Neural cell (in vitro differentiated cells): ENCODE data around the gene ENAH. TPM values are rescaled to one million over a fixed set of nuclear protein-coding genes. Genes with fewer than 3 reads are reported as not detected.

ENCODE experiments used
- H2AFZ ChIP-seq: fragments of 200-600, 300-800 bp; sonication (generic), shearing (Covaris generic); 2 replicates; pipeline ENCODE4 v1.6.0; 2014; ENCODE audit warnings: low read depth, mild to moderate bottlenecking, antibody characterized with exemption, low read length, moderate library complexity
- H3F3A ChIP-seq: fragments of 200-600 bp; shearing (Covaris generic); 2 replicates; pipeline ENCODE4 v1.6.1; 2016; ENCODE audit warnings: mild to moderate bottlenecking, moderate library complexity, mixed read lengths, antibody characterized with exemption, low read length; ENCODE audit not compliant: insufficient read depth, poor library complexity, severe bottlenecking
- H3K27ac ChIP-seq: fragments of 200-600, 300-800 bp; sonication (generic), shearing (Covaris generic); 2 replicates; pipeline ENCODE4 v1.5.1; 2014; ENCODE audit warnings: mild to moderate bottlenecking, low read length, moderate library complexity
- H3K27me3 ChIP-seq: fragments of 300-800, 200-600 bp; sonication (generic), shearing (Covaris generic); 2 replicates; pipeline ENCODE4 v1.6.0; 2014; ENCODE audit warnings: mild to moderate bottlenecking, low read depth, low read length, moderate library complexity; ENCODE audit not compliant: insufficient read depth
- H3K36me3 ChIP-seq: fragments of 300-800, 200-600 bp; sonication (generic), shearing (Covaris generic); 2 replicates; pipeline ENCODE4 v1.5.1; 2014; ENCODE audit warnings: mild to moderate bottlenecking, antibody characterized with exemption, low read length, moderate library complexity; ENCODE audit not compliant: insufficient read depth
- H3K4me2 ChIP-seq: fragments of 300-800, 200-600 bp; sonication (generic), shearing (Covaris generic); 2 replicates; pipeline ENCODE4 v1.6.0; 2014; ENCODE audit warnings: mild to moderate bottlenecking, low read length
- H3K4me3 ChIP-seq: fragments of 300-800, 200-600 bp; sonication (generic), shearing (Covaris generic); 2 replicates; pipeline ENCODE4 v1.5.1; 2014; ENCODE audit warnings: mild to moderate bottlenecking, low read length, moderate library complexity
- H3K79me2 ChIP-seq: fragments of 200-600 bp; shearing (Covaris generic); replicated peaks from 2 replicates; pipeline ENCODE4 v1.6.0; 2014; ENCODE audit warnings: mild to moderate bottlenecking, low read length, moderate library complexity; ENCODE audit not compliant: insufficient read depth
- H3K9ac ChIP-seq: fragments of 300-800, 200-600 bp; sonication (generic), shearing (Covaris generic); 2 replicates; pipeline ENCODE4 v1.6.1; 2016; ENCODE audit warnings: mild to moderate bottlenecking, low read length, mixed read lengths
- H3K9me2 ChIP-seq: fragments of 200-600 bp; shearing (Covaris generic); 2 replicates; pipeline ENCODE4 v1.6.1; 2016; ENCODE audit warnings: mild to moderate bottlenecking, low read length, mixed read lengths; ENCODE audit not compliant: insufficient read depth
- H3K9me3 ChIP-seq: fragments of 200-600, 300-800 bp; sonication (generic), shearing (Covaris generic); 2 replicates; pipeline ENCODE4 v1.6.1; 2016; ENCODE audit warnings: mild to moderate bottlenecking, mixed run types, low read length, moderate library complexity, mixed read lengths
- H4K20me1 ChIP-seq: fragments of 200-600 bp; shearing (Covaris generic); 2 replicates; pipeline ENCODE4 v1.6.1; 2016; ENCODE audit warnings: mild to moderate bottlenecking, mixed run types; ENCODE audit not compliant: insufficient read depth
- CTCF ChIP-seq: fragments of 450-650 bp; IDR thresholded peaks from 2 replicates; pipeline ENCODE4 v1.5.1; 2014; ENCODE audit warnings: antibody characterized with exemption, mild to moderate bottlenecking, moderate library complexity; ENCODE audit not compliant: poor library complexity, severe bottlenecking
- EP300 ChIP-seq: fragments of 450-650 bp; conservative IDR thresholded peaks from 2 replicates; pipeline ENCODE4 v1.6.1; 2014; ENCODE audit warnings: antibody characterized with exemption, mild to moderate bottlenecking, moderate library complexity; ENCODE audit not compliant: poor library complexity, severe bottlenecking
- EZH2 ChIP-seq: fragments of 200-600, 300-800 bp; shearing (Covaris generic), sonication (generic); IDR thresholded peaks from 2 replicates; pipeline ENCODE4 v1.6.1; 2014; ENCODE audit warnings: antibody characterized with exemption, low read length, borderline replicate concordance, mild to moderate bottlenecking; ENCODE audit not compliant: insufficient read depth, poor library complexity, severe bottlenecking
- MXI1 ChIP-seq: fragments of 450-650 bp; conservative IDR thresholded peaks from 2 replicates; pipeline ENCODE4 v1.6.1; 2014; ENCODE audit warnings: antibody characterized with exemption, mild to moderate bottlenecking; ENCODE audit not compliant: poor library complexity, severe bottlenecking
- POLR2AphosphoS5 ChIP-seq: IDR thresholded peaks from 2 replicates; pipeline ENCODE4 v1.6.1; 2012
- RAD21 ChIP-seq: fragments of 450-650 bp; conservative IDR thresholded peaks from 2 replicates; pipeline ENCODE4 v1.6.1; 2014; ENCODE audit warnings: antibody characterized with exemption, mild to moderate bottlenecking, moderate library complexity
- REST ChIP-seq: IDR thresholded peaks from 2 replicates; pipeline ENCODE4 v1.6.1; 2012; ENCODE audit warnings: borderline replicate concordance
- SMC3 ChIP-seq: fragments of 450-650 bp; conservative IDR thresholded peaks from 2 replicates; pipeline ENCODE4 v1.6.1; 2014; ENCODE audit warnings: antibody characterized with exemption, mild to moderate bottlenecking, moderate library complexity; ENCODE audit not compliant: poor library complexity
- TAF1 ChIP-seq: IDR thresholded peaks from 2 replicates; pipeline ENCODE4 v1.6.1; 2012; ENCODE audit warnings: low read depth
- polyA plus RNA-seq: library from polyadenylated mRNA; depleted of rRNA; stranded (reverse); fragments of >200 nt; gene quantifications from 2 replicates; pipeline ENCODE4 v1.2.3, GENCODE V29; 2014

ENAH gene
- polyA plus RNA-seq, 1 donor from 2014 or later, result 58.4 TPM

GRCh38 chr1:225578251-225578977 lies 74.5 kb downstream of the ENAH start:
- Histone ChIP-seq H3K79me2 (peaks cover 92% of the 10 kb centered on the region), H3K9ac (no peak overlapping the region), H4K20me1 (peaks cover 1% of the 10 kb centered on the region), H2AFZ (no peak overlapping the region), H3K4me3 (no peak overlapping the region), H3K9me2 (no peaks in the 10 kb centered on the region), H3K4me2 (no peak overlapping the region), H3K9me3 (no peaks in the 10 kb centered on the region), H3K27ac (no peak overlapping the region), H3F3A (no peaks in the 10 kb centered on the region), H3K27me3 (no peaks in the 10 kb centered on the region), H3K36me3 (no peaks in the 10 kb centered on the region)
- TF ChIP-seq EP300 (no peak), MXI1 (no peak), TAF1 (no peak), EZH2 (no peak), POLR2AphosphoS5 (no peak), RAD21 (no peak), CTCF (no peak), REST (no peak), SMC3 (no peak)

- no peaks in the 10 kb centered on the region for H3F3A ChIP-seq
- no peaks in the 10 kb centered on the region for H3K9me3 ChIP-seq
- no peaks in the 10 kb centered on the region for H3K36me3 ChIP-seq
- no peak overlapping the region for H3K27ac ChIP-seq
- H3K9me2 ChIP-seq, result no peaks in the 10 kb centered on the region
- no peaks in the 10 kb centered on the region for H3K27me3 ChIP-seq
- no peak for TF ChIP-seq REST
- TF ChIP-seq EZH2, result no peak
- no peak for TF ChIP-seq POLR2AphosphoS5
- TF ChIP-seq EP300, result no peak
- TF ChIP-seq CTCF, result no peak
- no peak for TF ChIP-seq SMC3
- TF ChIP-seq TAF1, result no peak
- TF ChIP-seq RAD21, result no peak
- TF ChIP-seq MXI1, result no peak
- no peak overlapping the region for H3K9ac ChIP-seq
- peaks cover 2% of the 10 kb centered on the region for H4K20me1 ChIP-seq
- H2AFZ ChIP-seq, result no peak overlapping the region
- peaks cover 94% of the 10 kb centered on the region for H3K79me2 ChIP-seq
- no peak overlapping the region for H3K4me2 ChIP-seq
- no peak overlapping the region for H3K4me3 ChIP-seq
These were observed 75.7 kb downstream of the ENAH start for GRCh38 chr1:225577241-225577640.
